ENCODE data around the gene ZNF600.
"Not testable (repeated sequence)": the region's sequence is repeated elsewhere in the genome, so short reads cannot be mapped to it uniquely, and the experiment has no call there.

GRCh38 chr19:52745919-52746318 is 40.7 kb downstream of the ZNF600 start:
- TF ChIP-seq CTCF (IDR thresholded peaks at IDR 0.05; ENCODE audit: low read depth, low read length); EZH2phosphoT487 (IDR thresholded peaks at IDR 0.05; ENCODE audit: low read depth): not testable (repeated sequence)
